NCI-H128 (cell line): ENCODE data around the gene HCLS1.
"Not testable (repeated sequence)": the region's sequence is repeated elsewhere in the genome, so short reads cannot be mapped to it uniquely, and the experiment has no call there.

Experiments
- DNase-seq: peaks from one replicate; lab custom pipeline; 2025; ENCODE audit not compliant: unreplicated experiment; lab: John Stamatoyannopoulos, UW

The HCLS1 gene, protein sequence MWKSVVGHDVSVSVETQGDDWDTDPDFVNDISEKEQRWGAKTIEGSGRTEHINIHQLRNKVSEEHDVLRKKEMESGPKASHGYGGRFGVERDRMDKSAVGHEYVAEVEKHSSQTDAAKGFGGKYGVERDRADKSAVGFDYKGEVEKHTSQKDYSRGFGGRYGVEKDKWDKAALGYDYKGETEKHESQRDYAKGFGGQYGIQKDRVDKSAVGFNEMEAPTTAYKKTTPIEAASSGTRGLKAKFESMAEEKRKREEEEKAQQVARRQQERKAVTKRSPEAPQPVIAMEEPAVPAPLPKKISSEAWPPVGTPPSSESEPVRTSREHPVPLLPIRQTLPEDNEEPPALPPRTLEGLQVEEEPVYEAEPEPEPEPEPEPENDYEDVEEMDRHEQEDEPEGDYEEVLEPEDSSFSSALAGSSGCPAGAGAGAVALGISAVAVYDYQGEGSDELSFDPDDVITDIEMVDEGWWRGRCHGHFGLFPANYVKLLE

GRCh38 chr3:121660356-121661171 lies at the start of gene HCLS1:
Gene HCLS1, minus strand, starts transcription at chr3:121660903. Its CDS starts 2,556 bp downstream, at chr3:121658347.
- DNase-seq, result no peak

- DNase-seq, result no peak
Measured at GRCh38 chr3:121710347-121710746, 49.6 kb upstream of the HCLS1 start.

GRCh38 chr3:121707531-121708273 lies 47.0 kb upstream of the HCLS1 start:
- DNase-seq, result no peak

GRCh38 chr3:121705541-121705940 lies 44.8 kb upstream of the HCLS1 start:
- DNase-seq, result no peak

DNA sequence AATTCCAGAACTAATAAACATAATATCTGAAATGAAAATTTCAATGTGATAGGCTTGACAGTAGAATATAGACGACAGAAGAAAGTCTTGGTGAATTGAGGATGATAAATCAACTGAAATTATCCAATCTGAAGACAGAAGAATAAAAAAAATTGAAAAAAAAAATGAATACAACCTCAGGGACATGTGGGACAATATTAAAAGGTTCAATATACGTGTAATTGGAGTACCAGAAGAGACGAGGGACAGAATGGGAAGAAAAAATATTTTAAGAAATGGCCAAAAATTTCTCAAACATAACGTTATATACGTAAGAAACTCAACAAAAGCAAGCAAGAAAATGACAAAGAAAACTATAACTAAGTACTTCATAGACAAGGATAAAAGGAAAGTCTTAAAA lies 43.3 kb upstream of the HCLS1 start:
- no peak for DNase-seq

- no peak for DNase-seq
Measured at GRCh38 chr3:121698901-121699300, 38.2 kb upstream of the HCLS1 start.

- DNase-seq, result no peak
Measured at GRCh38 chr3:121698476-121698875, 37.8 kb upstream of the HCLS1 start.

- no peak for DNase-seq
Measured at GRCh38 chr3:121696186-121696585, 35.5 kb upstream of the HCLS1 start.

- DNase-seq, result no peak
Measured at GRCh38 chr3:121692010-121692699, 31.5 kb upstream of the HCLS1 start.

- DNase-seq, result no peak
Measured at GRCh38 chr3:121690777-121691405, 30.2 kb upstream of the HCLS1 start.

DNA sequence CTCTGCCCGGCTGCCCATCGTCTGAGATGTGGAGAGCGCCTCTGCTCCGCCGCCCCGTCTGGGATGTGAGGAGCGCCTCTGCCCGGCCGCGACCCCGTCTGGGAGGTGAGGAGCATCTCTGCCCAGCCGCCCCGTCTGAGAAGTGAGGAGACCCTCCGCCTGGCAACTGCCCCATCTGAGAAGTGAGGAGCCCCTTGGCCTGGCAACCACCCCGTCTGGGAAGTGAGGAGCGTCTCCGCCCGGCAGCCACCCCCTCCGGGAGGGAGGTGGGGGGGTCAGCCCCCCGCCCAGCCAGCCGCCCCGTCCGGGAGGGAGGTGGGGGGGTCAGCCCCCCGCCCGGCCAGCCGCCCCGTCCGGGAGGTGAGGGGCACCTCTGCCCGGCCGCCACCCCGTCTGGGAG lies 28.0 kb upstream of the HCLS1 start:
- DNase-seq, result not testable (repeated sequence)

DNA sequence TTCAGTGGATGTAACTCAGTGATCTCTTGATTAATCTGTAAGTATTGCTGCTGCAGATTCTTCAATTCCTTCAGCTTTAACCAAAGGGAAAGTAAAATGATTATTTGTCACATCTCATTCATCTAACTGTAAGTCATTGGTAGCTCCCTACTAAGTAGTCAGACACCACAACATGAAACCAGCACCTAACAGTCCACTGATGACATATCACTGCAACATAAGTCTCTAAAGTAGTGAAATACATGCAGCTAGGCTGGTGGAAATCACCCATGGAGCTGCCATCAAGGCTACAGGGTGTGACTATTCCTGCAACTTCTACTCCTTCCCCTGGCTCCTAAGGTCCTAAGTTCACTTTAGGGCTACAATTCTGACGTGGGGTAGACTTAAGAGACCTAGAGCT lies 21.1 kb upstream of the HCLS1 start:
- no peak for DNase-seq

DNA sequence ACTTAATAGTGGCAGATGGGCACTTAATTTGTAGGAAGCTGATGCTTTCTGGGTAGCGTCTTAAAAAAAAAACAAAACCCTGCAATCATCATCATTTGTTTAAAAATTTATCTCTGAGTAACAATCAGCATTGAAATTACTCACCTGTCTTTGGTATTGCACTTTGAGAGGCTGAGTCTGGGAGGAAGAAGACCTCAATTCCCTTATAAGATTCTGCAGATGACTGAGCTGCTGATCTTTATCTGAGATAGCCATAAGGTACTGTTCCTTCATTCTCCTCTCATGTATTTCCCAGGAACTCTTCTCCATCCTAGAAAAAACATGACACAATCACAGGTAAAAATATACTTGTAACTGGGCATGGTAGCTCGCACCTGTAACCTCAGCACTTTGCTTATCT lies 16.4 kb upstream of the HCLS1 start:
- no peak for DNase-seq

- DNase-seq, result no peak
Measured at GRCh38 chr3:121670676-121671075, 10.0 kb upstream of the HCLS1 start.

- DNase-seq, result no peak
Measured at GRCh38 chr3:121667333-121667732, 6.6 kb upstream of the HCLS1 start.

DNA sequence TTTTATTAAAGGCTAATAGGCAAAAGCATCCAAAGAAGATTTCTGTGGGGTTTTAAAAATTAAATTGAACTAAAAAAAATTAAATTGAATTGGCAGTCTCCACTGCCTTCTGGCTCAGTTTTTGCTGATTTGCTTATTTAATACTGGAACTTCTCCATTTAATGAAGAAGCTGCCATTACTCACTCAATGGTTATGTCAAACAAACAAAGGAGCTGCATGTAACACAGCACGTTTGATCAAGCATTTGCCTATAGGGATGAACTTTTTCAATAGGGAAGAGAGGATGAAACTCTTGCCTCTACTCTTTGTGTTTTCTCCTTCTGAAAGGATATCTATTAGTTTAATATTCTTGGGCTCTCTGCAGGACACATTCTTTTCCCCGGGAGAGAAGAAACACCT lies 4.8 kb upstream of the HCLS1 start:
- DNase-seq, result no peak

DNA sequence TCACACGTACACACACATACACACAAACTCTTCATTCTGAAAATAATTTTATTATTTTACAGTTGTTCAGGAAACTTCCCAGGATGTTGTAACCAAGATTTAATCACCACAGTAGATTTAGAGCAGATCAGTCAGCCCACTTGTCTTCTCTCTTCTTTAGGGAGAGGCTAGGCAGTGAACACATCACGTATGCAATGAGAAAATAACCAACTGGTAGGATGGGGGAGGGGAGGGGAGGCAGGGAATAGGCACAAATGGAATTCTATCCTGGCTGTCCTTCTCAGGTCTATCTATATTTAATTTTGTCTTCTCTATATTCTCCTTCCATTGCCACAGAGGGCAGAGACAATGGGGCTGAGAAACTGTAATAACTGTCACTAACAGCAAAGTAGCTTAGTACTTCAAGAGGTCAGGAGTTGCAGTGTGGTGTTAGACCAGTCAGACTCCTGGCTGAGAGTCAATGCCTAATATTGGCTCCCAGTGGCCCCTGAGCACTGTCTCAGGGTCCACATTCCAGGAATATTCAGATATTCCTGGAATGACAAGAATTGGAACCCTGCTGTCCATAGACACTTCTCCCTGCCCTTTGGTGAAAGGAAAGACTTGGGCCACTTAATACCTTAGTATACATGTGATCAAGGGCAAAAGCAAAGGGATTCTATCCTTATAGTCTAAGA lies 2.6 kb upstream of the HCLS1 start:
- no peak for DNase-seq

- DNase-seq, result no peak
Measured at GRCh38 chr3:121662742-121663141, 2.0 kb upstream of the HCLS1 start.

GRCh38 chr3:121661376-121661775 lies 673 bp upstream of the HCLS1 start:
- DNase-seq, result no peak

GRCh38 chr3:121659586-121659985 lies 1.1 kb downstream of the HCLS1 start:
- no peak for DNase-seq
